C4-2B (cell line): ENCODE data around the gene APPL2.

Source experiments
- ZFX ChIP-seq: fragments of 450-650 bp; IDR thresholded peaks from 2 replicates; pipeline ENCODE4 v1.6.1; 2017
- TF ChIP-seq, protein P1 (sequence below): fragments of 450-650 bp; conservative IDR thresholded peaks from 2 replicates; pipeline ENCODE4 v1.5.1; 2017; ENCODE audit warnings: mild to moderate bottlenecking

GRCh38 chr12:105141320-105141922, 94.6 kb downstream of the APPL2 start:
- TF ChIP-seq, protein P1, sequence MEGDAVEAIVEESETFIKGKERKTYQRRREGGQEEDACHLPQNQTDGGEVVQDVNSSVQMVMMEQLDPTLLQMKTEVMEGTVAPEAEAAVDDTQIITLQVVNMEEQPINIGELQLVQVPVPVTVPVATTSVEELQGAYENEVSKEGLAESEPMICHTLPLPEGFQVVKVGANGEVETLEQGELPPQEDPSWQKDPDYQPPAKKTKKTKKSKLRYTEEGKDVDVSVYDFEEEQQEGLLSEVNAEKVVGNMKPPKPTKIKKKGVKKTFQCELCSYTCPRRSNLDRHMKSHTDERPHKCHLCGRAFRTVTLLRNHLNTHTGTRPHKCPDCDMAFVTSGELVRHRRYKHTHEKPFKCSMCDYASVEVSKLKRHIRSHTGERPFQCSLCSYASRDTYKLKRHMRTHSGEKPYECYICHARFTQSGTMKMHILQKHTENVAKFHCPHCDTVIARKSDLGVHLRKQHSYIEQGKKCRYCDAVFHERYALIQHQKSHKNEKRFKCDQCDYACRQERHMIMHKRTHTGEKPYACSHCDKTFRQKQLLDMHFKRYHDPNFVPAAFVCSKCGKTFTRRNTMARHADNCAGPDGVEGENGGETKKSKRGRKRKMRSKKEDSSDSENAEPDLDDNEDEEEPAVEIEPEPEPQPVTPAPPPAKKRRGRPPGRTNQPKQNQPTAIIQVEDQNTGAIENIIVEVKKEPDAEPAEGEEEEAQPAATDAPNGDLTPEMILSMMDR, result no peak
- no peak for TF ChIP-seq ZFX
